MM.1S (cell line): Measurements from ENCODE around the gene GGN.

ENCODE experiments used
- DNase-seq: peaks from one replicate; pipeline ENCODE4 v3.0.0-alpha.2; 2015
- H2AFZ ChIP-seq: fragments of 300-600 bp; sonication (generic); 2 replicates; pipeline ENCODE4 v1.6.0; 2016; ENCODE audit warnings: antibody characterized with exemption, low read length
- H3F3A ChIP-seq: fragments of 300-600 bp; sonication (generic); 2 replicates; pipeline ENCODE4 v1.6.1; 2016; ENCODE audit warnings: mild to moderate bottlenecking, antibody characterized with exemption, low read length, moderate library complexity, mixed read lengths; ENCODE audit not compliant: insufficient read depth
- H3K27ac ChIP-seq: fragments of 300-600 bp; sonication (generic); 2 replicates; pipeline ENCODE4 v1.5.1; 2016; ENCODE audit warnings: mild to moderate bottlenecking, low read length
- H3K27me3 ChIP-seq: fragments of 300-600 bp; sonication (generic); replicated peaks from 2 replicates; pipeline ENCODE4 v1.6.0; 2016; ENCODE audit warnings: low read length; ENCODE audit not compliant: insufficient read depth
- H3K36me3 ChIP-seq: fragments of 300-600 bp; sonication (generic); replicated peaks from 2 replicates; pipeline ENCODE4 v1.6.1; 2016; ENCODE audit warnings: mild to moderate bottlenecking, low read length, mixed read lengths; ENCODE audit not compliant: insufficient read depth
- H3K4me1 ChIP-seq: fragments of 300-600 bp; sonication (generic); 2 replicates; pipeline ENCODE4 v1.6.1; 2016; ENCODE audit warnings: low read length, mixed read lengths
- H3K4me2 ChIP-seq: fragments of 300-600 bp; sonication (generic); 2 replicates; pipeline ENCODE4 v1.6.0; 2016; ENCODE audit warnings: low read depth, low read length
- H3K4me3 ChIP-seq: fragments of 300-600 bp; sonication (generic); 2 replicates; pipeline ENCODE4 v1.5.1; 2016; ENCODE audit warnings: low read length, mixed read lengths
- H3K79me2 ChIP-seq: fragments of 300-600 bp; sonication (generic); 2 replicates; pipeline ENCODE4 v1.6.1; 2016; ENCODE audit warnings: mixed run types, low read length, mixed read lengths
- H3K9ac ChIP-seq: fragments of 300-600 bp; sonication (generic); 2 replicates; pipeline ENCODE4 v1.6.1; 2016; ENCODE audit warnings: low read length, mixed read lengths
- H3K9me2 ChIP-seq: fragments of 300-600 bp; sonication (generic); replicated peaks from 2 replicates; pipeline ENCODE4 v1.6.1; 2016; ENCODE audit warnings: mild to moderate bottlenecking, low read length, mixed read lengths; ENCODE audit not compliant: insufficient read depth
- H3K9me3 ChIP-seq: fragments of 300-600 bp; sonication (generic); replicated peaks from 2 replicates; pipeline ENCODE4 v1.6.1; 2016; ENCODE audit warnings: mild to moderate bottlenecking, low read length, mixed read lengths; ENCODE audit not compliant: insufficient read depth
- H4K20me1 ChIP-seq: fragments of 300-600 bp; sonication (generic); 2 replicates; pipeline ENCODE4 v1.6.1; 2016; ENCODE audit warnings: mild to moderate bottlenecking, low read length, moderate library complexity, mixed read lengths; ENCODE audit not compliant: insufficient read depth
- EZH2 ChIP-seq: fragments of 300-600 bp; sonication (generic); optimal IDR thresholded peaks from 2 replicates; pipeline ENCODE3; 2017; ENCODE audit warnings: low read depth, mild to moderate bottlenecking, antibody characterized with exemption, low read length, mixed read lengths
- EZH2phosphoT487 ChIP-seq: fragments of 300-600 bp; sonication (generic); IDR thresholded peaks from 2 replicates; pipeline ENCODE4 v1.6.1; 2018; ENCODE audit warnings: antibody characterized with exemption, low read length
- TF ChIP-seq, protein P1 (sequence below): fragments of 300-600 bp; sonication (generic); IDR thresholded peaks from 2 replicates; pipeline ENCODE4 v1.5.1; 2016; ENCODE audit warnings: antibody characterized with exemption, low read length, mixed read lengths

GGN gene

GRCh38 chr19:38425222-38425809 lies 37.5 kb upstream of the GGN start:
- Histone ChIP-seq H3K27me3 (peaks cover 60% of the 10 kb centered on the region), H3K4me3 (no peak overlapping the region), H3K4me1 (no peaks in the 10 kb centered on the region), H3K27ac (no peak overlapping the region), H3K9me2 (no peaks in the 10 kb centered on the region), H3K9ac (no peak overlapping the region), H2AFZ (no peak overlapping the region), H3K9me3 (no peaks in the 10 kb centered on the region), H3F3A (no peaks in the 10 kb centered on the region), H3K4me2 (no peak overlapping the region), H3K79me2 (no peaks in the 10 kb centered on the region), H4K20me1 (no peaks in the 10 kb centered on the region), H3K36me3 (no peaks in the 10 kb centered on the region)
- no peak for TF ChIP-seq EZH2
- TF ChIP-seq, protein P1, sequence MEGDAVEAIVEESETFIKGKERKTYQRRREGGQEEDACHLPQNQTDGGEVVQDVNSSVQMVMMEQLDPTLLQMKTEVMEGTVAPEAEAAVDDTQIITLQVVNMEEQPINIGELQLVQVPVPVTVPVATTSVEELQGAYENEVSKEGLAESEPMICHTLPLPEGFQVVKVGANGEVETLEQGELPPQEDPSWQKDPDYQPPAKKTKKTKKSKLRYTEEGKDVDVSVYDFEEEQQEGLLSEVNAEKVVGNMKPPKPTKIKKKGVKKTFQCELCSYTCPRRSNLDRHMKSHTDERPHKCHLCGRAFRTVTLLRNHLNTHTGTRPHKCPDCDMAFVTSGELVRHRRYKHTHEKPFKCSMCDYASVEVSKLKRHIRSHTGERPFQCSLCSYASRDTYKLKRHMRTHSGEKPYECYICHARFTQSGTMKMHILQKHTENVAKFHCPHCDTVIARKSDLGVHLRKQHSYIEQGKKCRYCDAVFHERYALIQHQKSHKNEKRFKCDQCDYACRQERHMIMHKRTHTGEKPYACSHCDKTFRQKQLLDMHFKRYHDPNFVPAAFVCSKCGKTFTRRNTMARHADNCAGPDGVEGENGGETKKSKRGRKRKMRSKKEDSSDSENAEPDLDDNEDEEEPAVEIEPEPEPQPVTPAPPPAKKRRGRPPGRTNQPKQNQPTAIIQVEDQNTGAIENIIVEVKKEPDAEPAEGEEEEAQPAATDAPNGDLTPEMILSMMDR = no peak
- TF ChIP-seq EZH2phosphoT487 = no peak
- no peak for DNase-seq

GRCh38 chr19:38424272-38424671 lies 36.4 kb upstream of the GGN start:
- DNase-seq = no peak
- no peak for TF ChIP-seq EZH2phosphoT487
- no peak for TF ChIP-seq EZH2
- TF ChIP-seq, protein P1 = no peak
- no peaks in the 10 kb centered on the region for H3K36me3 ChIP-seq

DNA sequence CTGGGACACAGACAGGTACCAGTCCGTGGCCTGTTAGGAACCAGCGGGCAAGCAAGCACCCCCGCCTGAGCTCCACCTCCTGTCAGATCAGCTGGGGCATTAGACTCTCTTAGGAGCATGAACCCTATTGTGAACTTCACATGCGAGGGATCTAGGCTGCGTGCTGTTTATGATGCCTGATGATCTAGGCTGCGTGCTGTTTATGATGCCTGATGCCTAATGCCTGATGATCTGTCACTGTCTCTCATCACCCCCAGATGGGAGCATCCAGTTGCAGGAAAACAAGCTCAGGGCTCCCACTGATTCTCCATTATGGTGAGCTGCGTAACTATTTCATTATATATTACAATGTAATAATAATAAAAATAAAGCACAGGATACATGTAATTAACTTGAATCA lies 34.6 kb upstream of the GGN start:
- Histone ChIP-seq H3K27me3 (peaks cover 64% of the 10 kb centered on the region), H4K20me1 (no peaks in the 10 kb centered on the region), H3K9me3 (no peaks in the 10 kb centered on the region), H3K4me3 (no peak overlapping the region), H3K9ac (no peak overlapping the region), H3K4me2 (no peak overlapping the region), H3K36me3 (no peaks in the 10 kb centered on the region), H3K27ac (no peak overlapping the region), H3K79me2 (no peaks in the 10 kb centered on the region), H2AFZ (no peak overlapping the region), H3F3A (no peaks in the 10 kb centered on the region), H3K4me1 (no peaks in the 10 kb centered on the region), H3K9me2 (no peaks in the 10 kb centered on the region)
- TF ChIP-seq EZH2 (no peak), EZH2phosphoT487 (no peak)
- TF ChIP-seq, protein P1 = no peak
- DNase-seq = no peak

More at GRCh38 chr19:38424272-38424671, 36.4 kb upstream of the GGN start:
- Histone ChIP-seq H3F3A (no peaks in the 10 kb centered on the region), H3K27ac (no peak overlapping the region), H3K4me3 (no peak overlapping the region), H3K9me3 (no peaks in the 10 kb centered on the region), H3K79me2 (no peaks in the 10 kb centered on the region), H3K9ac (no peak overlapping the region), H3K9me2 (no peaks in the 10 kb centered on the region), H3K27me3 (peaks cover 64% of the 10 kb centered on the region), H2AFZ (no peak overlapping the region), H3K4me2 (no peak overlapping the region), H4K20me1 (no peaks in the 10 kb centered on the region), H3K4me1 (no peaks in the 10 kb centered on the region)
